HAP-1 (cell line): ENCODE results near the gene TJP1.

Source experiments
- DNase-seq, 2 experiments: peaks; one replicate each; pipeline ENCODE4 v3.0.0-alpha.2; 2016 to 2020; ENCODE audit warnings: low spot score in 2 of 2
- H3K27me3 ChIP-seq: fragments of 250-450 bp; sonication (Bioruptor Pico); 2 replicates; pipeline ENCODE4 v1.5.1; 2020; ENCODE audit warnings: low read depth, mild to moderate bottlenecking, moderate library complexity
- H3K36me3 ChIP-seq: fragments of 250-450 bp; sonication (Bioruptor Pico); replicated peaks from 2 replicates; pipeline ENCODE4 v1.5.1; 2020; ENCODE audit warnings: mild to moderate bottlenecking
- H3K4me1 ChIP-seq: fragments of 250-450 bp; sonication (Bioruptor Pico); 2 replicates; pipeline ENCODE4 v1.5.1; 2020; ENCODE audit warnings: mild to moderate bottlenecking
- H3K4me3 ChIP-seq: fragments of 250-450 bp; sonication (Bioruptor Pico); 2 replicates; pipeline ENCODE4 v1.5.1; 2020; ENCODE audit warnings: mild to moderate bottlenecking, moderate library complexity
- H3K9me3 ChIP-seq: fragments of 250-450 bp; sonication (Bioruptor Pico); 2 replicates; pipeline ENCODE4 v1.5.1; 2020; ENCODE audit warnings: mild to moderate bottlenecking, moderate library complexity
- in situ Hi-C: fragments of 300-500 bp; cut with MboI; formaldehyde crosslinking; loops from 3 replicates; pipeline ENCODE4 v1.14.3; 2020; ENCODE audit warnings: low sequenced_read_pairs, inconsistent platforms, mixed read lengths

TJP1 gene

DNA sequence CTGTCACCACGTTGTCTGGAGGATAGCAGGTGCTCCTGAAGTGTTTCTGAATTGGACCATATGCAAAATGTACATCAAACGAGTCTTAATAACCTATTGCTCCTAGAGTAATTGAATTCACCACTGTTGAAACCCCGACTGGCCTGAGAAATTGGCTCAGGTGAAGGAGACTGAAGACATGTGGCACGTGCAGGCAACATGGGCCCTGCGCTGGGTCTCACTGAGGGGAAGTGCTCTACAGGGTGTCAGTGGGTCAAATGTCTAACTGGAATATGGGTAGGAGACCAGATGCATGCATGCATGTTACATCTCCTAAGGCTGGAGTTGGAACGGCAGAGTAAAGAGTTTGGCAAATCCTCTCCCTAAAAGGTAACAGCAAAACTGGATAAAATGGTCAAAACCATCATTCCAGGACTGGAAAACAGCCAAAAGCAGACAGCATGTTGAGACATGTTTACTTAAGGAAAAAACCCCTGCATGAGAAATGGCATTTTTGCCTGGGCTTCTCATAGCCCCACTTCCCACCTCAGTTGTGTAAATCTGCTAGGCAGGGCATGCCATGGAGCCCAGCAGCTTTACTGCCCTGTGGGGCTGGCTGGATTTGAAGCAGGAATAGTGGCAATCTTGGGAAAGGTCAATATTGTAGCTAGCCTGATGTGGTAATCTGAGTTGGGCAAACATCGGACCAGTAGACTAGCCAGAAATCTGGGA lies 131.3 kb downstream of the TJP1 start:
- Histone ChIP-seq H3K4me3 (no peak overlapping the region), H3K36me3 (no peaks in the 10 kb centered on the region), H3K27me3 (no peaks in the 10 kb centered on the region), H3K4me1 (no peaks in the 10 kb centered on the region), H3K9me3 (no peaks in the 10 kb centered on the region)
- in situ Hi-C loops = no loop called here
- no peak for DNase-seq

DNA sequence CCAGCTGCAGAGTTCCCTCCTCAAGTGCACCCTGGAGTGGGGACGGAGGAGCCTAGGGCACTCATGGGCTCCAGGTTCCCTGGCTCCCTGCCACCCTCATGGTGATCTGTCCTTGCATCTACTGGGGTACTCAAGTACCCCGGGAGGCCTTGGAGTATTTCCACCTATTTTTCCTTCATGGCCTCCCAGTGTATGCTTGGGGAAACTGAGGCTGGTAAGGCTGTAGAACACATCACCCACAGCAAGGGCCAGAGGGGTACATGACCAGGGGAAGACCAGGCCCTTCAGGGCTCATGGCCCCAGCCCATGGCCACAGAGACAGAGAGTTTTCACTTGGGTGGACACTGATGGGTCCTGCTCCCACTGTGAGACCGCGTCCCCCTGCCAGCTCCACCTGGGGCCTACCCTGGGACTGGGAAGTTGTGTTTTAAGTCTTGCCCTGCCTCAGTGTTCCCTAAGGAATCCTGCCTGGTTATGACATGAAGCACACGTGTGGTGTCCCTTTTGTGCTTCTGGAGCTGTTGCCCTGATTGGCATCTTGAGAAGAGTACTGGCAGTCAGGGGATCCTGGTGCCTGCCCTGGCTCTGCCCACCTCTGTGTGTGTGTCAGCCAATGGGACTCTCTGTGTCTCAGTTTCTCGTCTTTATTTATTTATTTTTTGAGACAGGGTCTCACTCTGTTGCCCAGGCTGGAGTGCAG lies 132.8 kb downstream of the TJP1 start:
- no peaks in the 10 kb centered on the region for H3K4me1 ChIP-seq
- no peaks in the 10 kb centered on the region for H3K9me3 ChIP-seq
- in situ Hi-C loops = no loop called here
- no peaks in the 10 kb centered on the region for H3K36me3 ChIP-seq
- no peak for DNase-seq
- H3K4me3 ChIP-seq = no peak overlapping the region
- H3K27me3 ChIP-seq = no peaks in the 10 kb centered on the region

GRCh38 chr15:29688506-29689286 lies 133.6 kb downstream of the TJP1 start:
- Histone ChIP-seq H3K4me1 (no peaks in the 10 kb centered on the region), H3K27me3 (no peaks in the 10 kb centered on the region), H3K9me3 (no peaks in the 10 kb centered on the region), H3K36me3 (no peaks in the 10 kb centered on the region), H3K4me3 (no peak overlapping the region)
- no peak for DNase-seq
- in situ Hi-C loops = no loop called here

DNA sequence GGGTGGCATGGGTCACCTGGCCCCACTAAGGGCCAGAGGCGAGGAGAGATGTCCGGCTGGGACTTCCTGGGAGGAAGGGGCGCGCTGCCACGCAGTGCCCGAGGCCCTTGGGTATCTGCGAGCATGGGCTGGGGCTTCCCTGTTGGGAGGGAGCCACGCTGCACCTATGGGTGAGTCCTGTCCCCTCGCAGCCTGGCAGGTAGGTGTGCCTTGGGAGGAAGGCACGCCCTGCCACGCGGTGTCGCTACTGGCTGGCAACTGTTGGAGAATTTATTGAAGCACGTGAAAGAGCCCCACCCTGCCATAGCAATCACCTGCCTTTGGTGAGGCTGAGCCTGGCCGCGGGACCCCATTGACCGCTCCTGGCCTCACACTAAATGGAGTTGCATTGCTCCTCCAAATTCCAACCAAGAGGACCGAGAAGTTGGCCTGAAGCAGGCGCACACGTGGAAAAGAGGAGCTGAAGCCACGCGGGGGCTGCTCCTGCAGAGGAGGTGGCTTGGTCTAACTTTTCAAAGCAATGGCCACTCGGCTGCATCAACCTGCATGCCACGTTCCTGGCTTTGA lies 134.2 kb downstream of the TJP1 start:
- Histone ChIP-seq H3K9me3 (no peaks in the 10 kb centered on the region), H3K4me1 (no peaks in the 10 kb centered on the region), H3K27me3 (no peaks in the 10 kb centered on the region), H3K4me3 (no peak overlapping the region), H3K36me3 (no peaks in the 10 kb centered on the region)
- no peak for DNase-seq
- in situ Hi-C loops = no loop called here

DNA sequence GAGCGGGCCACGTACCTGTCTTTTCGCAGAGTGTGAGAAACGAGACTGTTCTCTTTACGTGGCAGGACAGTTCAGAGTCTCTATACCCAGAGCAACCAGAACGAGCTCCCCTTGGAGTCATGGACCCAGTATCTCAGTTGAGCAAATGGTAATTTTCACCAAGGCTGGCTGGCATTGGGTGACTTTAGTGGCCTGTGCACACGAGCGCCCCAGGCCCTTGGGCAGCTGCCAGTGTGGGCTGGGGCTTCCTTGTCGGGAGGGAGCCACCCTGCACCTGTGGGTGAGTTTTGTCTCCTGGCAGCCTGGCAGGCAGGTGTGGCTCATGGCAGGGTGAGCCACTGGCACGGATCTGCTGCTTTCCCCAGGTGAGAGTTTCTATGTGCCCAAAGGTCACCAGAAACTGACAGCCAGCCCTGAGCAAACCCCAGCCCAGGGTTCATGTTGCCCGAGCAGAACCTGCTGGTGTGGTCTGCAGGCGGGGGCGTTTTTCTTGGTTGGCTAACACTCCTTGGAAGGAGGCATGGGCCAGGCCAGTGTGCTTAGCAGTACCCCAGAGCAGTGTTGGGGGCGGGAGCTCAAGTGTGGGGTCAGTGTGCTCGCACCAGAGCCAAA lies 135.0 kb downstream of the TJP1 start:
- no peaks in the 10 kb centered on the region for H3K27me3 ChIP-seq
- DNase-seq = no peak
- no peak overlapping the region for H3K4me3 ChIP-seq
- no peaks in the 10 kb centered on the region for H3K9me3 ChIP-seq
- H3K36me3 ChIP-seq = no peaks in the 10 kb centered on the region
- in situ Hi-C loops = no loop called here
- no peaks in the 10 kb centered on the region for H3K4me1 ChIP-seq

DNA sequence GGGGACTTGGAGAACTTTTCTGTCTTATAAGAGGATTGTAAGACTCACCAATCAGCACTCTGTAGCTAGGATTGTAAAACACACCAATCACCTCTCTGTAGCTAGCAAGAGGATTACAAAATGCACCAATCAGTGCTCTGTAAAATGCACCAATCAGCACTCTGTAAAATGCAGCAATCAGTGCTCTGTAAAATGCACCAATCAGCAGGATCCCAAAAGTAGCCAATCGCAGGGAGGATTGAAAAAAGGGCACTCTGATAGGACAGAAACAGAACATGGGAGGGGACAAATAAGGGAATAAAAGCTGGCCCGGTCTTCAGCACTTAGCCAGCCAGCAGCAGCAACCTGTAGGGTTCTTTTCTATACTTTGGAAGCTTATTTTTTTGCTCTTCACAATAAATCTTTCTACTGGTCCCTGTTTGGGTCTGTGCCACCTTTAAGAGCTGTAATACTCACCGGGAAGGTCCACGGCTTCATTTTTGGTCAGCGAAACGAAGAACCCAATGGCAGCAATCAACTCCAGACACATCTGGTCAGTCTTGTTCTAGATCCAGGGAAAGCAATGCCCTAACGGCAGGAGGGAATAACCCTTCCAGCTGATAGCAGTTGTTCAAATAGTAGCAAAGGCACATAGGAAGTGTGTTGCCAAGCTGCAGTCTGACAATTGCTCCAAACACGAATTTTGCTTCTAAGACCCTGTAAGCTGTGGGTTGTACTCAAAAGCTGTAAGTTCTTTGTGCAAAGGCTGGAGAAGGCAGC lies 135.6 kb downstream of the TJP1 start:
- in situ Hi-C loops = no loop called here
- no peaks in the 10 kb centered on the region for H3K4me1 ChIP-seq
- H3K4me3 ChIP-seq = no peak overlapping the region
- no peaks in the 10 kb centered on the region for H3K27me3 ChIP-seq
- H3K36me3 ChIP-seq = no peaks in the 10 kb centered on the region
- no peak for DNase-seq
- no peaks in the 10 kb centered on the region for H3K9me3 ChIP-seq

DNA sequence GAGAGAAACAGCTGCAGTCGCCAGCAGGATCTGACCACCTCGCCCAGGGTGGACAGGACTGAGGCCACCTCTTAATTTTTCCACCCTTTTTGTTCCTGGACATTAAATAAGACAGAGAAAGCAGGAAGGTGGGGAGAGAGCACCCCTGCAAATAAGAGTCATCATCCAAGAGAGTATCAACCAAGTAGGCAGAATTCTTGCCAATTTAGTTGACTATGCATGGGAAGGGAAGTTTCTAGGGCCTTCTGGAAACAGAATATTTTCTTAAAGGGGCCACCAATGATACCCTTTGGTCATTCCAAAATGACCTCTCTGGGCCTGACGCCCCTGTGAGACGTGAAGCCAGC lies 136.2 kb downstream of the TJP1 start:
- DNase-seq = no peak
- Histone ChIP-seq H3K4me3 (no peak overlapping the region), H3K27me3 (no peaks in the 10 kb centered on the region), H3K4me1 (no peaks in the 10 kb centered on the region), H3K9me3 (no peaks in the 10 kb centered on the region), H3K36me3 (no peaks in the 10 kb centered on the region)
- in situ Hi-C loops = no loop called here

DNA sequence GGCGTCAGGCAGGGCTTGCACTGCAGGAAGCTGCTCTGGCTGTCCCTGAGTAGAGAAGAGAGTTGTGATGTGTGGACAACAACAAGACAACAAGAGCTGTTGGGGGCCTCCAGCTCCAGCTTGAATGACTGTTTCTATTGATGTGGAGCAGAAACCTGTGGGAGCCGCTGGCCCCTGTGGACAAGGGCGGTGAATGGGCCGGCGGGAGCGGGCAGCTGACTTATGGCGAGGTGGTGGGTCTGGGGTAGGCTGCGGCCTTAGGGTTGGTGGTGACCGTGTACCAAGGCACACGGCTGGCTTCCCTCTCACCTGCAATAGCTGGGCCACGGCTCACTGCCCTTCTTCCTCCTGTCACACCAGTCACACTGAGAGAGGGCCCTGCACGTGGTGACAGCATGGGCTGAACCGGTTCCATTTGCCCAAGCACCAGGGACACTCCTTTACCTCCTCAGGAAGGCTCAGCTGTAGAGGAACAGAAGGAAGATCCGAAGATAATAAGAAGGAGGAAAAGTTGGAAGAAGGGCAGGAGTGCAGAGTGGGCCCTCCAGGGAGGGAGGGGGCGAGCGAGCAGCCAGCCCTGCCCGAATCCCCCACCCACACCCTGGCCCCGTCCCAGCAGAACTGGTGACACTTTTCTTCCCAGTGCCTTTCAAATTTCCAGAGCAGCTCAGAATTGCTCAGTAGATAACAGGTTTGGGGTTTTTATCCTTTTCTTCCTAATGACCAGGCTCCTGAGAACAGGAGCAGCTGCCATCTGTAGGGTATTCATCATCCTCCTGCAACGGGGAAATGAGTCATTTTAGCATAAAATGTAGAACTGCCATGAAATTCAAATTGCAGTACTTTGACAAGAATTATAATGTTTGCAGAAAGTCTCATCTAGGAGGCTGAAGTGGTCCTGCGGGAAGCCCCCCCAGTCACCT lies 136.9 kb downstream of the TJP1 start:
- Histone ChIP-seq H3K9me3 (no peaks in the 10 kb centered on the region), H3K36me3 (no peaks in the 10 kb centered on the region), H3K4me3 (no peak overlapping the region), H3K27me3 (no peaks in the 10 kb centered on the region), H3K4me1 (no peaks in the 10 kb centered on the region)
- in situ Hi-C loops = no loop called here
- DNase-seq = no peak

DNA sequence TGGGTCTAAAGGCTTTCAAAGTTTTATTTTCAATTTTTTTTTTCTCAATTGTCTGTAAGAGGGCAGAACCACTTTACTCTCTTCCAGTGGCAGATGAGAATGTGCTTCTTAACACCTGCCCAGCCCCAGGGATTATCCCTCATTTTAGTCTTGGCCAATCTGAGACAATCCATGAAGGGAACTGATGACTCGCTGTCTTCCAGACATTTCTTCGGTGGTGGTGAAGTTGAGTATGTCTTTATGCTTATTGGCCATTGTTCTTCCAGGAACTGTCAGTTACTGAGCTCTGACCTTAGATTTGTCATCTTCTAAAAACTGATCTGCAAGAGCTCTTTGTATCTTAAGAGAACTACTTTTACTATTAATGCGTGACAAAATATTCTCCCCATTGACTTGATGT lies 139.5 kb downstream of the TJP1 start:
- in situ Hi-C loops = no loop called here
- Histone ChIP-seq H3K9me3 (no peaks in the 10 kb centered on the region), H3K4me1 (no peaks in the 10 kb centered on the region), H3K36me3 (no peaks in the 10 kb centered on the region), H3K4me3 (no peak overlapping the region), H3K27me3 (no peaks in the 10 kb centered on the region)
- no peak for DNase-seq

GRCh38 chr15:29682361-29682760 lies 139.9 kb downstream of the TJP1 start:
- Histone ChIP-seq H3K27me3 (no peaks in the 10 kb centered on the region), H3K4me3 (no peak overlapping the region), H3K9me3 (no peaks in the 10 kb centered on the region), H3K36me3 (no peaks in the 10 kb centered on the region), H3K4me1 (no peaks in the 10 kb centered on the region)
- in situ Hi-C loops = no loop called here
- no peak for DNase-seq

DNA sequence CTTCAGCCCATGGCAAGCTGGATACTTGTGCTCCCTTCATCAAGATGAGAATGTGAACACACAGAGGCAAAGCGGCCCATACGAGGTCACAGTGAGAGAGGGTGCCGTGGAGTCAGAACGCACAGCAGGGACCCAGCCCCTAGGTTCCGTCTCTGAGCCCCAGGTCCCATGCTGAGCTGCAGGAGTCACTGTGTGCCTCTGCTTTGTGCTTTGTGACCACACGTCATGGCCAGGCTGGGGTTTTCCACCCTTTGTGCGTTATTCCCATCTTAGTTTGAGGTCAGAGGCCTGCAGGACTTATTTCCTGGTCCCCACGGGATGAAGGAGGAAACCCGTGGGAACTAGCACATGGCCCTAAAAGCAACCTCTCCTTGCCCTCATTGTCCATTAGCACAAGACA lies 140.3 kb downstream of the TJP1 start:
- Histone ChIP-seq H3K27me3 (no peaks in the 10 kb centered on the region), H3K4me1 (no peaks in the 10 kb centered on the region), H3K36me3 (no peaks in the 10 kb centered on the region), H3K9me3 (no peaks in the 10 kb centered on the region), H3K4me3 (no peak overlapping the region)
- no peak for DNase-seq
- in situ Hi-C loops = no loop called here

GRCh38 chr15:29681166-29681845 lies 141.0 kb downstream of the TJP1 start:
- no peaks in the 10 kb centered on the region for H3K27me3 ChIP-seq
- no peaks in the 10 kb centered on the region for H3K4me1 ChIP-seq
- H3K4me3 ChIP-seq = no peak overlapping the region
- in situ Hi-C loops = no loop called here
- no peaks in the 10 kb centered on the region for H3K36me3 ChIP-seq
- no peak for DNase-seq
- H3K9me3 ChIP-seq = no peaks in the 10 kb centered on the region
